ENCODE measurements around the gene ABCA3. TPM values are rescaled to one million over a fixed set of nuclear protein-coding genes. Genes with fewer than 3 reads are reported as not detected.

Gene ABCA3
- total and polyA plus RNA-seq, 7 donors = 0.46 to 21.3 (median 4.9) TPM

DNA sequence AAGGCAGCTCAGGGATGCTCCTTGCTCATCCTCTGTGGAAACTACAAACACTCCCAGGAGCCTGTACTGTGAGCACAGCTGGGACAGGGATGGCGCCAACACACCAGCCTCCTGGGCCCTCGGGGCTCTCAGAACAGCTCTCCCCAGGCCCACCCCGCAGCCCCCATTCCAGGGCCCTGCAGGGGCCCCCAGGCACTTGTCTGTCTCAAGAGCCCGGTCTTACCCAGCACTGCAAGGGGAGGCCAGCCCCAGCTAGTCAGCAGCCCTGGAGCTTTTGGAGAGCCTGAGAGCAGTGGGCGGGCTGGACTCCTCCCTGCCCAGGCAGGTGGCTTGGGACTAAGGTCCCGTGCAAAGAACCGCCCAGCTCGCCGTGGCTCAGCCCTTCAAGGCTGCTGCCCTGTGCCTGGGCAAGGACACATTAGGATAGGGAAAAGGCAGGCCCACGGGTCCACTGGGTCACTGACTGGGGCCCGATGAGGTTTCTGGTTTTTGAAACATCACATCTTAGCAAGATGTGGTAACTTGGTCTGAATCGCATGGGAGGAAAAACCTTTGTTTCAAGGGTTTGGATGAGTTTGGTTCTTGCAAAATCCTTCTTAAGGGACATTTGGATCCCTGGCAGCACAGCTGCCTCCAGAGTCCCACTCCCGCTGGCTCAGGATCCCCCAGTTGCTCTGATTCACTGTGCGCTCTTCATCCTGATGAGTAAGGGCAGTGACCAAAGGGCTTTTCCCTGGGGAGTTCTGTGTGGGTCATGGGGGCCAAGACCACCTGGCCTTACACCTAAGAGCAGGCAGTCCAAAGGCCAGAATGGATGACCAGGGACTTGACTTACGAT, 101.5 kb downstream of the ABCA3 start:
- Histone ChIP-seq H3K27me3 (peaks cover 17 to 42% (median 26%) of the 10 kb centered on the region in 3 donors), H3K36me3 (peaks cover 38 to 58% (median 41%) of the 10 kb centered on the region in 4 donors), H3K4me1 (peaks cover 0 to 27% (median 24%) of the 10 kb centered on the region in 4 donors), H3K27ac (no peak overlapping the region), H3K4me3 (no peak overlapping the region), H3K9me3 (no peaks in the 10 kb centered on the region)
- WGBS, 2 donors = 46 to 79% methylated on average over 15 of the region's 15 CpGs
- intact Hi-C loops (cut with DNase I) = no loop called here
- no peak for DNase-seq
- no peak for TF ChIP-seq EP300 (IDR thresholded peaks at IDR 0.05)
- TF ChIP-seq, protein P1, sequence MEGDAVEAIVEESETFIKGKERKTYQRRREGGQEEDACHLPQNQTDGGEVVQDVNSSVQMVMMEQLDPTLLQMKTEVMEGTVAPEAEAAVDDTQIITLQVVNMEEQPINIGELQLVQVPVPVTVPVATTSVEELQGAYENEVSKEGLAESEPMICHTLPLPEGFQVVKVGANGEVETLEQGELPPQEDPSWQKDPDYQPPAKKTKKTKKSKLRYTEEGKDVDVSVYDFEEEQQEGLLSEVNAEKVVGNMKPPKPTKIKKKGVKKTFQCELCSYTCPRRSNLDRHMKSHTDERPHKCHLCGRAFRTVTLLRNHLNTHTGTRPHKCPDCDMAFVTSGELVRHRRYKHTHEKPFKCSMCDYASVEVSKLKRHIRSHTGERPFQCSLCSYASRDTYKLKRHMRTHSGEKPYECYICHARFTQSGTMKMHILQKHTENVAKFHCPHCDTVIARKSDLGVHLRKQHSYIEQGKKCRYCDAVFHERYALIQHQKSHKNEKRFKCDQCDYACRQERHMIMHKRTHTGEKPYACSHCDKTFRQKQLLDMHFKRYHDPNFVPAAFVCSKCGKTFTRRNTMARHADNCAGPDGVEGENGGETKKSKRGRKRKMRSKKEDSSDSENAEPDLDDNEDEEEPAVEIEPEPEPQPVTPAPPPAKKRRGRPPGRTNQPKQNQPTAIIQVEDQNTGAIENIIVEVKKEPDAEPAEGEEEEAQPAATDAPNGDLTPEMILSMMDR (IDR thresholded peaks at IDR 0.05) = no peak
- TF ChIP-seq POLR2A (IDR thresholded peaks at IDR 0.05) = no peak
- TF ChIP-seq POLR2AphosphoS5 (IDR thresholded peaks at IDR 0.05) = no peak

DNA sequence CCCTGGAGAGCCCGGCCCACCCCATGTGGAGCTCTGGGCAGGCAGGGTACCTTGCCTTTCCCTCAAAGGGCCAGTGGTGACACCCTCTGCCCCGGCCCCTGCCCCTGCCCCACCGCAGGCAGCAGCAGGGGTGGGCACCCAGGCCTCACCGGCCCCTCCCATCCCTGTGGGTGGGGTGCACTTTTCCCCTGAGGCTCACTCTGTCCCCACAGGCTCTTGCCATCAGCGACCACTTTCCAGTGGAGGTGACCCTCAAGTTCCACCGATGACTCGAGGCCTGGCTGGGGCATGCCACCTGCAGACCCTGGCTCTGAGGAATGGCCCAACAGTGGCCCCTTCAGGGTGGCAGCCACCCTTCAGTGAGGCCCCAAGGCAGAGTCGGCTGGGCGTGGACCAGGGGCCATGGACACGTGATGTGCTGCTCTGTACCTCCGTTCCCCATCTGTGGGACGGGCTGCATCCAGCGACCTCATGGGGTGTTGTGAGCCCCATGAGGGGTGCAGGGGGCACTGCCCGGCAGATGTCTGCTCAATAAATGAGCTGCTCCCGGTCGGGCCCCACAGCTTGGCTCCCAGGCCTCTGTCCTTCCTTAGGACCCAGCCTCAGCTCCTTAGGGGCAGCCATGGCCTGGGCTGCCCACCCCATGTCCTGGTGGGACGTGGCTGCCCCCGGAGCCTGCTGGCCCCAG, 102.2 kb downstream of the ABCA3 start:
- no peak overlapping the region for H3K27ac ChIP-seq
- DNase-seq = no peak
- peaks cover 0 to 27% (median 24%) of the 10 kb centered on the region in 4 donors for H3K4me1 ChIP-seq
- H3K27me3 ChIP-seq = peaks cover 17 to 49% (median 26%) of the 10 kb centered on the region in 3 donors
- no peak for TF ChIP-seq EP300 (IDR thresholded peaks at IDR 0.05)
- TF ChIP-seq POLR2AphosphoS5 (IDR thresholded peaks at IDR 0.05) = no peak
- TF ChIP-seq POLR2A (IDR thresholded peaks at IDR 0.05) = no peak
- TF ChIP-seq, protein P1 (IDR thresholded peaks at IDR 0.05) = no peak
- H3K4me3 ChIP-seq = no peak overlapping the region
- intact Hi-C loops (cut with DNase I) = no loop called here
- WGBS, 2 donors = 21 to 59% methylated on average over 18 of the region's 18 CpGs
- no peaks in the 10 kb centered on the region for H3K9me3 ChIP-seq
- H3K36me3 ChIP-seq = peaks cover 38 to 58% (median 42%) of the 10 kb centered on the region in 4 donors

DNA sequence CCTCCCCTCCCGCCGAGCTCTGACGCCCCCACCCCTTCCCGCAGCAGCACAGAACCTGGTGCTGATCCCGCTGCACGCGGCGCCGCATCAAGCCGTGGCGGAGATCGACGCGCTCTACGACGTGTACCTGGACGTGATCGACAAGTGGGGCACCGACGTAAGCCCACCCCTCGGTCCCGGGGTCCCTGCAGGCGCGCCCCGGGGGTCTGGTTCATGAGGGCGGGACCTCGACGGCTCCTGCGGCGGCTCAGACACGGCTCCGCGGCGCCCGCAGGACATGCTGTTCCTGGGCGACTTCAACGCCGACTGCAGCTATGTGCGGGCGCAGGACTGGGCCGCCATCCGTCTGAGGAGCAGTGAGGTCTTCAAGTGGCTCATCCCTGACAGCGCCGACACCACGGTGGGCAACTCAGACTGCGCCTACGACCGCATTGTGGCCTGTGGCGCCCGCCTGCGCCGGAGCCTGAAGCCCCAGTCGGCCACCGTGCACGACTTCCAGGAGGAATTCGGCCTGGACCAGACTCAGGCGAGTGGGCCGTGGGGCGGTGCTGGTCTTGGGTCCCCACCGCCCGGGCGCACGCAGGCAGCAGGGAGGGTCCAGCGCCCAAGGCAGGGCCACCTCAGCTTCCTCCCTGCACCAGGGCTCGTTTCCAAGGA, 102.9 kb downstream of the ABCA3 start:
- peaks cover 0 to 27% (median 24%) of the 10 kb centered on the region in 4 donors for H3K4me1 ChIP-seq
- WGBS, 2 donors = 5 to 18% methylated on average over 65 of the region's 65 CpGs
- H3K27me3 ChIP-seq = peaks cover 17 to 50% (median 26%) of the 10 kb centered on the region in 3 donors
- no peak overlapping the region for H3K4me3 ChIP-seq
- peak; percentile 67 for DNase-seq
- no peaks in the 10 kb centered on the region for H3K9me3 ChIP-seq
- intact Hi-C loops (cut with DNase I) = no loop called here
- TF ChIP-seq POLR2AphosphoS5 (IDR thresholded peaks at IDR 0.05) (peak in 2 of 4 donors; percentile 32 to 40), EP300 (IDR thresholded peaks at IDR 0.05) (no peak), POLR2A (IDR thresholded peaks at IDR 0.05) (no peak)
- TF ChIP-seq, protein P1 (IDR thresholded peaks at IDR 0.05) = no peak
- H3K27ac ChIP-seq = no peak overlapping the region
- peaks cover 38 to 58% (median 42%) of the 10 kb centered on the region in 4 donors for H3K36me3 ChIP-seq

DNA sequence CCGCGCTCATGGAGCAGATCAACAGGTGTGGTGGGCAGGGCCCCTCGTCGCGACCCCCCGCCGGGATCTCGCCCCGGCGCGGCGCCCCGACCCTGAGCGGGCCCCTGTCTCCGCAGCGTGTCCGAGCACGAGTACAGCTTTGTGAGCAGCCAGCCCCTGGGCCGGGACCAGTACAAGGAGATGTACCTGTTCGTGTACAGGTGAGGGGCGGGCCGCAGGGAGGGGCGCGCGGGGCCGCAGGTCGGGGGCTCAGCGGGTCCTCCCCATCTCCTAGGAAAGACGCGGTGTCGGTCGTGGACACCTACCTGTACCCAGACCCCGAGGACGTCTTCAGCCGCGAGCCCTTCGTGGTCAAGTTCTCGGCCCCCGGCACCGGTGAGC, 103.4 kb downstream of the ABCA3 start:
- 5 to 7% methylated on average over 40 of the region's 40 CpGs for WGBS, 2 donors
- Histone ChIP-seq H3K4me1 (peaks cover 0 to 27% (median 24%) of the 10 kb centered on the region in 4 donors), H3K36me3 (peaks cover 38 to 58% (median 42%) of the 10 kb centered on the region in 4 donors), H3K27ac (no peak overlapping the region), H3K27me3 (peaks cover 17 to 53% (median 26%) of the 10 kb centered on the region in 3 donors), H3K4me3 (peak overlapping the region in 2 of 4 donors; percentile 14 to 24), H3K9me3 (no peaks in the 10 kb centered on the region)
- no peak for TF ChIP-seq POLR2A (IDR thresholded peaks at IDR 0.05)
- no peak for TF ChIP-seq POLR2AphosphoS5 (IDR thresholded peaks at IDR 0.05)
- TF ChIP-seq EP300 (IDR thresholded peaks at IDR 0.05) = no peak
- TF ChIP-seq, protein P1 (IDR thresholded peaks at IDR 0.05) = no peak
- intact Hi-C loops (cut with DNase I) = no loop called here
- peak; percentile 66 for DNase-seq

Measured in sigmoid colon (tissue), 7 donors.